NCI-H82 (cell line): ENCODE results near the gene TNNT3.

Source experiments
- DNase-seq: peaks from one replicate; lab custom pipeline; 2025; lab: John Stamatoyannopoulos, UW

Gene TNNT3

DNA sequence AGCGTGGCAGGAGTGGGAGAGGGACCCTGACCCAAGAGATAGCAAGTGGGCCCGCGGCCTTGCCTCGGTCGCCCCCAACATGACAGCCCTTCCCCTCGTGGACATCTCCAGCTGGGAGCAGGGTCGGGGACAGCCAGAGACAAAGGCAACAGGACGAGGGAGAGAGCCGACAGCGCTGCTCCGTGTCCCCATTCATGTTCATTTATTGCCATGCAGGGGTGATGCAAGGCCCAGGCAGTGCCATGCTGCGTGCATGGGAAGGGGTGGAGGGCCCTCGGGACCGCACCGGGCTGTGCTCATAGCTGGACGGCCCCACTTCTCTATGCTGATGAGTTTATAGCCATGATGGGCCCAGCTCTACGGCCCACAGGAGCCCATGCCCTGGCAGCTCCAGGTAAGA is 40.3 kb downstream of the TNNT3 start:
- no peak for DNase-seq

DNA sequence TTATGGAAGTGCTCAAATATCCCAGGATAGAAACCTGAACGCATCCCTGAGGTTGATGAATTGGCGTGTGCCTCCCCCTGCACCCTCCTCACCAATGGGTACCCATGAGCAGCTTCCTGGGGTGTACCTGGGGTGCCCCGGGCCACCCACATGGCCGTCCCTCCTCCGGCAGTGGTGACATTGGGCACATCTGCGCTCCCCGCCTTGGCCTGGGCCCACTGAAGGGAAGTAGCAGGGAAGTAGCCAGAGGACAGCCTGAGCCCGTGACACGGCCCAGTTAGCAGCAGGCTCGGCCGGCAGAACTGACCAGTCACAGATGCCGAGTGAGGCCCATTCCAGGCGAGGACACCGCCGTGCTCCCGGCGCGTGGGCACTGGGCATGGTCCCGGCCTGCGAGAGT is 44.4 kb downstream of the TNNT3 start:
- DNase-seq, result no peak

DNA sequence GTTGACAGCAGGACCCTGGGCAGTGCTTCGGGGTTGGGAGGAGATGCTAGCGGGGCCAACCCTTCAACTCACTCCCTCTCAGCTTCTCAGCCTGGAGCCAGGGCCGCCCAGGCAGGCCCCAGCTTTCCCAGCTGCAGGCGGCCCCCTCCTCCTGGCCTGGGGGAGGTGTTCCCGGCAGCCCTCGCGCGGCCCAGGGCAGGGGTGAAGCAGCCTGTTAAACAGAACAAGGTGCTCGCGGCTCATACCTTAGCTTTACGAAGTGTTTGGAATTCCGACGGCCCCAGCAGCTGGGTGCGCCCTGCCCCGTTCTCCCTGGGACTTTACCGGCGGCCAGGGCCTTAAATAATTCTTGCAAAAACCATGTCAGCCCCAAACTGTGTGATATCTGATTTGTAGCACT is 44.8 kb downstream of the TNNT3 start:
- no peak for DNase-seq

DNA sequence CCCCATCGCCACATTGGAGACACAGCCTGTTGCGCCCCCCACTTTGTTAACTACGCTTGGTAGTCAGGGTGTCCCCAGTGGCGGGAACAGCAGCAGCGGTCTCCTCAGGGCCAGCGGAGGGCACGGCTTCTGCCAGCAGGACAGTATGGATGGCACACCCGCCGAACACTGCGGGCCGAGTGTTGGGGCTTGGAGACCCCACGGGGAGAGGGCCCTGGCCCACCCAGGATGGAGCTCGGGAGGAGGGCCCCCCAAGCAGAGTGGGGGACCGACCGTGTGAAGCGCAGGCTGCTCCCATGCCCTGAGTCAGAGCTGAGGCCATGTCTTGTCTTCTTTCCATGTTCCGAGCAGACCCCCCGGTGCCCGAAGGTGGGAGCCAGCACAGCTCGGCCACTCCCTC is 45.5 kb downstream of the TNNT3 start:
- DNase-seq, result no peak

DNA sequence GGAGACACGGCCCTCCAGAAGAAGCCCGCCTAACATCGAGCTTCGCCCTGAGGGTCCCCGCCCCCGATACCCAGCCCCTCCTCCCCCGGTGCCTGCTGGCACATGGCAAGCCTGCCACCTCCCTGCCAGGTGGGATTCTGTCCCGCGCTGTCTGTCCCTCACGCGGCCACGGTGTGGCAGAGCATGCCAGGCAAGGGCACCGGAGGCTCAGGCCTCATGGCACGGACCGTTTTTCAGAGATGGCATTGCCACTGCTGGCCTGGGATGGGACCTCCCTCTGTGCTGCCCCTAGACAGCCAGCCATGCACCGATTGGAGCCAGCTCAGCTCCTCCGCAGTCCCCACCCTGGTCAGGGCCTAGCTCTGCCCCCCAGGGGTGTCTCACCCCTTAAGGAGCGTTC is 47.0 kb downstream of the TNNT3 start:
- no peak for DNase-seq

DNA sequence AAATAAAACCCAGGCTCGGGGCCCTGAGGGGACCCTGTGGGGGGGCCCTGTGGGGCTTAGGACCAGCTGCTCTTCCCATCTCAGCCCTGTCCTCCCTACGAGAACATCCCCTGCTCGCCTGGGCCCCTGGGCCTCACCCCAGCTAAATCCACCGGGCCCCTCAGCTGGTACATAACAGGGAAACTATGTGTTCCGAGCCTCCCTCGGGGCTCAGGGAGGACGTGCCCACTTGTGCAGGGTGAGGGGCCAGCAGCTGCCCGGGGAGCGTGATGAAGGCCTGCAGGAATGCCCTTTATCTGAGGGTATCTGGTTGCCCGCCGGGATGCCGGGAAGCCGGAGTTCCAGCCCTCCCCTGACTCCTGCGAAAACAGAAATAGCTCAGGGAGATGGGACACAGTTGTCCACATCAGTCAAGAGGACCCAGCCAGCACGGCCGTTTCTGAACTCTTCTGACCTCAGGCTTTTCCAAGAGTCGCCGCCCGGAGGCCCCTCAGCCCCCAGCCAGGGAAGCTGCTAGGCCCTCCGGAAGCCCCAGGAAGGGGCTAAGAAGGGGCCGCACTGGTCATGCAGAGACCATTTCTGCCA is 48.2 kb downstream of the TNNT3 start:
- no peak for DNase-seq

DNA sequence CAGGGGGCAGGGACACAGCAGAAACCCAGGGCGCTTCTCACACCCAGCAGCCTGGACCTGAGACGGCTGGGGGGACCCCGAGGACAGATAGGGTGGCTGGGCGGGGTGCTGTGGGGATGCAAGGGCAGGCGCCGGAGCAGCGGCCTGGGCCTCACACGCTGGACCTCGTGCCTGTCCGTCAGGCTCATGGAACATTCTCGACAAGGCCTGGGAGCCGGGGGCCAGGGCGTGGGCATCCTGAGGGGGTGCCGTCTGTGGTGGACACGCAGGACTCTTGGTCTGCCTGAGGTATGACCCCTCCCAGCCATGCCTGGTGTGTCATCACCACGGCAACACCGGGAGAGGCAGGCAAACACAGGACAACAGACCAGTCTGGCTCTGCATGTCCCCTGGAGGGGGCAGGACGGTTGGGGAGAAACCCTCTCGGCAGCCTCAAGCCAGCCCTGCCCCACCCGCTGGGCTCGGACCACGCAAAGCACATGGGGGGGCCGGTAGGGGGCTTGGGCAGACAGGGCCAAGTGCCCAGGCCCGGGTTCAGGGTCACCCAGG is 49.0 kb downstream of the TNNT3 start:
- no peak for DNase-seq

DNA sequence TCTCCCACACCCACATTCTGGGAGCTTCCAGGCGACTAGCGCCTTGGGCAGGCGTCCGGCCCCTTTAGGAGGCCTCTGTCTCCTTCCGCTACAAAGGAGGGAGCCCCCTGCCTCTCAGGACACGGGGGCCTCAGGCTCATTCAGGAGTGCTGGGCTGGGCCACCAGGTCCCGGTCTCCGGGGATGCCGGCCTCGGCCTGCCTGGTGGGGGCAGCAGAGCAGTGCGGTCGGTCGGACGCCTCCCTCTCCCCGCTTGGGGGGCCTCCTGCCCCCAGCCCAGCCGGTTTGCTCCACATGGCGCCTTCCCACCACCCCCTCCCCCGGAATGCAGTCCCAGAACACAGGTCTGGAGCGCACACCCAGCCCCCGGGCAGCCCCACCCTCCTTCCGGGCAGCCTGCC is 49.5 kb downstream of the TNNT3 start:
- no peak for DNase-seq

DNA sequence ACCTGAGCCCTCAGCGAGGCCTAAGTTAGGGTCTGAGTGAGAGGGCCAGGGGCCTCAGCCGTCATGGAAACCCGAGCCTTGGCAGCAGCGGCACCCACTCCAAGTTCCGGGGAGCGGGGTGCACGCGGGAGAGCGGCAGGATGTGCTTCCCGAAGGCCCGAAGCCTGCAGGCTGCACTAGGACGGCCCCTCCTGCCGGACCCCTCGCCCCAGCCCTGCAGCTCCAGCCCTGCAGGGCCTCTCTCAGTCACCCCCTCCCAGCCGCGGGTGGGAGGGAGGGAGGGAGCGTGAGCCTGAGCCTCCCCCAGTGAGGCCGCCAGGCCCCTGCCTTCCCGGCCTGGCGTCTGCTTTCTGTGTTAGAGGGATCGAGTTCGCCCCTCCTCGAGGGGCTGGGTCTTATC is 50.3 kb downstream of the TNNT3 start:
- DNase-seq, result no peak

DNA sequence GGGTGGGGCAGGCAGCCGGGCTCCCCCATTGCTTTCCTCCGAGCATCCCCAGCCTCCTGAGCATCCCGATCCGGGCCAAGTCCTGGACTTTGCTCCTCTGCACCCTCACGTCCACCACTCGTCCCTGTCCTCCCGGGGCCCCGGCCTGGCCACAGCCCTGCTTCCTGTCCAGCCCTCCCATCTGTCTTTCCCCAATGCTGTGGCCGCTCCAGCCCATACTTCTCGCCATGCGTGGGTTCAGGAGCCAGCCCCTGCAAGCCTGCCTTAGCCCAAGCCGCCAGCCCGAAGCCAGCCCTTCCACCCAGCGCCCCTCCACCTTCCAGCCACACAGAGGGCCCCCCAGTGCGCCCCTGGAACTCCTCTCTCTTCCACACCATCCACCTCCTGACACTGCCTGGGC is 51.5 kb downstream of the TNNT3 start:
- no peak for DNase-seq

DNA sequence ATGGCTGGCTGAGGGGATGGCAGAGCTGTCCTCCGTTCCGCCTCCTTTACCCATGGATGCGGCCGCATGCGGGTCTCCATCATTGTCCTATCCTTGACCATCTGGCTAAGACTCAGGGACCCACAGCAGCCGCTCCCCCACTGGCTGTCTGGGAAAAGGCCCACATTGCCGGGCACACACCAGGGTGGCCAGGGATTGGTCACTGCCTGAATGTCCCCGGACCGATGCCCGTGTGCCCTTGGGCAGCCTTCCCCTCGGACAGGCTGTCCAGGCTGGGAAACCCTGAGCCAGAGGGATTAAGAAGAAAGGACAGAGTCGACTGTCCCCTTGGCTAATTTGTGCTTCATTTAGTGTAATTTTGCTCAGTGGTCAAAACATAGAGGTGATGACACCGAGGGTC is 55.7 kb downstream of the TNNT3 start:
- no peak for DNase-seq

DNA sequence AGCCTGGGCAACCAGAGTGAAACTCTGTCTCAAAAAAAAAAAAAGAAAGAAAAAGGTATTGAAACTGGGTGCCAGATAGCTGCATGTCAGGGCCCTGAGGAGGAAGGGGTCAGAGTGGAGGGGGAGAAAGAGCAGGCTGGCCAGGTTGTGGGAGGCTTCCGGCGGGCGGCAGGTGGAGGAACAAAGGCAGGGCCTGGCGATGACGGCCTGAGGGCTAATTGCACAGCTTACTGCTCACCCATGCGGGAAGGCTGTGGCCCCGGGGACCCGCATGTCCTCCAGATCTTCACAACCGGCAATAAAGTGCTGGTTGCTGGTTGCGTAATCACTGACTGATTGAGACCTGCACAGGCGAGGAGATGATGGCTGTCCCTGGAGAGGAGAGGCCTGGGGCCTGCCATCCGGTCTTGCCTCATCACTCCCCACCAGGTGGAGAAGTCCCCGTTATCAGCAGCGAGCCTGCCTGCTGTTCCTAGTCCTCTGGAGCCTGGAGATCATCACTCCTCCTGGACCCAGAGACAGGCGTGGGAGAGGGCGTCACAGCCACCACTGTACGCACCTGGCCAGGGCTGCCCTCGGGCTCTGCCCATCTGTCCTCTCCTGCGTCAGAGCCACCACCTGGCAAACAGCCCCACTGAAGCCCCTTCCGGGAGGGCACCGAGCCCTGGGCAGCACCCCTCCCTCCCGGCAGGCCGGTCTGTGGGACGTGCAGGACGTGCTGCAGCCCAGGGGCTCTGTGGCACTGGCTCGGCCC is 59.4 kb downstream of the TNNT3 start:
- DNase-seq, result no peak

DNA sequence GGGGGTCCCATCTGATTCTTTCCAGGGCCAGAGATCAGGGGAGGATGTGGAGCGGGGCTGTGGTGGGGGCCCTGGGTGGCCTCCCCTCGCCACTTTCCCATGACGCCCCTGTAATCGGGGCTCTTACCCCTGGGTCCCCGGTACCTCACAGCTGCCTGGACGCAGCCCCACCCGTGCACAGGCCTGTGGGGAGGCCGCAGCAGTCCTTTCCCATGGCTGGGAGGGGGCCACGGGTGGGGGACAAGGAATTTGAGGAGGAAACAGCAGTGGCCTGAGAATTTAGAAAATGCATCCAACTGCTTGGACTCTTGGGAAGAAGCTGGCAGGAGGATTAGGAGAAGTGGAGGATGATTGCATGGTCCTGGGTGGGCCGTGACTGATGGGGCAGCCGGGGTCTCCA is 60.1 kb downstream of the TNNT3 start:
- no peak for DNase-seq

DNA sequence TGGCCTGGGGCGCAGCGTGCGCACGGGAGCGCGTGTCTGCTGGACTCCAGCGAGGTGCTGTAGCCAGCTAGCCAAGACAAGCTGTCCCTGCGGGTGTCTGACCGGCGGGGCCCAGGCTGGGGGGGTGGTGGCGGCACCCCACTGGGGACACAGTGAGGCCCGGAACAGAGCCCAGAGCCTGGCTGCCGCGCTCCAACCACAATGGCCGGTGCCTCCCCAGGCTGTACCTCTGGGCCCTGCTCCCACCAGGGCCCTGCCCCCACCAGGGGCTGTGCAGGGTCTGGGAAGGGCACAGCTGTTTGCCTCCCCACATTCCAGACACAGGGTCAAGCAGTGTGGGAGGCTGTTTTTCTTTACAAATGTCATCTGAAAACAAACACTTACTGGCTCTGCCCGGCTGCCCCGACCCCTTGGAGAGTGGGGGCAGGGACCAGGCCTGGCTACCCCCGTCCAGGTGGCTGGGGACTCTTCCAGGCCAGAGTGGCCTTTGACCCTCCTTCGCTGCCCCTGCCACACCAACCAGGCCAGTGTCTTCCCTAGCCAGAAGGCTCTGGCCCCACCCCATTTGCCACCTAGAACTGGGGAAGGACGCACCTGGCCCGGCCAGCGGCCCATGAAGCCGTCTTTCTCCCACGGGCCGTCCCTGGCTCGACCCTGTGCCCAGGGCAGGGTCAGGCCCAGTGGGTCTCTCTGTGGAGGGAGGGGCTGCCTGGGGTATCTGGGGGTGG is 63.5 kb downstream of the TNNT3 start:
- no peak for DNase-seq

DNA sequence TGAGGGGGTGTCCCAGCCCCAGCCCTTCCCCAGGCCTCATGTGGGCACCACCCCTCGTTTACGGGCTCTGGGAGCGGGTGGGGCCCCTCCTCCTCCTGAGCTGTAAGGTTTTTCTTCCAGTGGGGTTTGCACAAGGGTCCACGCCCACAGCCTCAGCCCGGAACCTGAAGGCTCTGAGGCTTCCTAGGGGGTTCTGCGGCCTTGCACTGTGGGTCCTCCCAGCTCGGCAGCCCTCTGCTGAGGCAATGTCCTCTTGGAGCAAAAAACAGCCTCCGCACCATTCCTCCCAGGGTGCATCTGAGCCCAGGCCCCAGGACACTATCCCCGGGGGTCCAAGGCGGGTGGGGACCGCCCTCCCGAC is 64.1 kb downstream of the TNNT3 start:
- no peak for DNase-seq

DNA sequence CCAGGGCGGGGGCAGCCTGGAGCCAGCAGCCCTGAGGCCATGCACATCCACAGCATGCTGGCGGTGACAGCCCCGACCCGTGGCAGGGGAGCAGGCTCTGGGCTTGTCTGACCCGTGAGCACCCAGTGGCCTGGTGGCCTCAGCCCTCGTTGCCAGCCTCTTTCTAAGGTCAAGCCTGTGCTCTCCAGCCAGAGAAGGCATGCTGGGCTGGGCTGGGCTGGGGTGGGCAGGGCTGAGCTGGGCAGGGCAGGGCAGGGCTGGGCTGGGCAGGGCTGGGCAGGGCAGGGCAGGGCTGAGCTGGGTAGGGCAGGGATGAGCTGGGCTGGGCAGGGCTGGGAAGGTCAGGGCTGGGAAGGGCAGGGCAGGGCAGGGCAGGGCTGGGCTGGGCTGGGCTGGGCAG is 67.5 kb downstream of the TNNT3 start:
- DNase-seq, result no peak

DNA sequence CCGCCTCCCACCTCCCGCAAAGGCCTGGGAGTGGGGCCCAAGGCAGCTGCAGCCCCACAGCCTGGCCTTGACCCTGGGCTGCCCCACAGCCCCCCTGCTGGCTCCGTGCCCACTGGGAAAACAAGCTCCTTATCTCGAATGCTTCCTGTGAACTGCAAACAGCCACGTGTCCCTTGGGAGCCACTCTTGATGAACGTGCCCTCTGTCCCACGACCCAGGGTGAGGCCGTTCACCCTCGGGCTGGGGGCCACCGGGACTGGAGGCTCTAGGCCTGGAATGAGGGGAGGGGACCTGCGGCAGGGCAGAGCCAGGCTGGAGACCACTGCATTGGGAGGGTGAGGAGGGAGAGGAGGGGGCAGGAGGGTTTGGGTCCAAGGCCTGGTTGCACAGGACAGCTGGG is 68.7 kb downstream of the TNNT3 start:
- DNase-seq, result no peak
